ENCODE data around the gene SF3B3. TPM values are rescaled to one million over a fixed set of nuclear protein-coding genes. Genes with fewer than 3 reads are reported as not detected.
"Not testable (repeated sequence)": the region's sequence is repeated elsewhere in the genome, so short reads cannot be mapped to it uniquely, and the experiment has no call there.

SF3B3 gene
- total and polyA plus RNA-seq, 5 donors from 2014 or later: 110 to 190 (median 138) TPM

DNA sequence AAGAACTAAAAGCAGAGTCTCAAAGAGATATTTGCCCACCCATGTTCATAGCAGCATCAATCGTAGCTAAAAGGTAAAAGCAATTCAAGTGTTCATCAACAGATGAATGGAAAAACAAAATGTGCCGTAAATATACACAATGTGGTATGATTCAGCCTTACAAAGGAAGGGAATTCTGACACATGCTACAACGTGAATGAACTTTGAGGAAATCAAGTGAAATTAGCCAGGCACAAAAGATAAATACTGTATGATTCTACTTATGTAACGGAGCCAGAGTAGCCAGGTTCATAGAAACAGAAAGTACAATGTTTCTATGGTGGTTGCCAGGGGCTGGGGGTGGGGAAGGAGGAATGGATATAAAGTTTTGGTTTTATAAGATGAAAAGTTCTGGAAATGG lies 64.9 kb downstream of the SF3B3 start:
- no peak overlapping the region for H3K27ac Mint-ChIP-seq
- H3K4me3 Mint-ChIP-seq: no peak overlapping the region

DNA sequence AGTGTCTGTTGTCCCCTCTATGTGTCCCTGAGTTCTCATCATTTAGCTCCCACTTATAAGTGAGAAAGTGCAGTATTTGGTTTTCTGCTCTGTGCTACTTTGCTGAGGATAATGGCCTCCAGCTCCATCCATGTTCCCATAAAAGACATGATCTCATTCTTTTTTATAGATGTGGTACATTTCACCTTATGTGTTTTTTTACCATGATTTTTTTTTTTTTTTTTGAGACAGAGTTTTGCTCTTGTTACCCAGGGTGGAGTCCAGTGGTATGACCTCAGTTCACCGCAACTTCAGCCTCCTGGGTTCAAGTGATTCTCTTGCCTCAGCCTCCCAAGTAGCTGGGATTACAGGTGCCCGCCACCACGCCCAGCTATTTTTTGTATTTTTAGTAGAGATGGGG lies 65.8 kb downstream of the SF3B3 start:
- not testable (repeated sequence) for H3K4me3 Mint-ChIP-seq

More for the DNA sequence above, 64.9 kb downstream of the SF3B3 start:
- no peaks in the 10 kb centered on the region for H3K27me3 ChIP-seq (ENCODE audit: control insufficient read depth, insufficient read depth, low read length)
- H3K9me3 ChIP-seq (ENCODE audit: control insufficient read depth in 2 of 2, low read length in 2 of 2): no peaks in the 10 kb centered on the region
- Mint-ChIP-seq H3K27me3 (peaks cover 17% of the 10 kb centered on the region), H3K4me1 (no peaks in the 10 kb centered on the region), H3K36me3 (no peaks in the 10 kb centered on the region), H3K9me3 (no peaks in the 10 kb centered on the region)
- no peak overlapping the region for H3K27ac ChIP-seq (ENCODE audit: insufficient read depth, low read length, poor library complexity, severe bottlenecking)
- no peak overlapping the region for H3K4me3 ChIP-seq (ENCODE audit: low read depth, low read length)
- DNase-seq (no peak), ATAC-seq (ENCODE audit: low read depth in 2 of 2) (no peak)
- no peaks in the 10 kb centered on the region for H3K4me1 ChIP-seq (ENCODE audit: control insufficient read depth, insufficient read depth, low read length, poor library complexity, severe bottlenecking)
- H3K36me3 ChIP-seq (ENCODE audit: control insufficient read depth, insufficient read depth, low read length): no peaks in the 10 kb centered on the region

DNA sequence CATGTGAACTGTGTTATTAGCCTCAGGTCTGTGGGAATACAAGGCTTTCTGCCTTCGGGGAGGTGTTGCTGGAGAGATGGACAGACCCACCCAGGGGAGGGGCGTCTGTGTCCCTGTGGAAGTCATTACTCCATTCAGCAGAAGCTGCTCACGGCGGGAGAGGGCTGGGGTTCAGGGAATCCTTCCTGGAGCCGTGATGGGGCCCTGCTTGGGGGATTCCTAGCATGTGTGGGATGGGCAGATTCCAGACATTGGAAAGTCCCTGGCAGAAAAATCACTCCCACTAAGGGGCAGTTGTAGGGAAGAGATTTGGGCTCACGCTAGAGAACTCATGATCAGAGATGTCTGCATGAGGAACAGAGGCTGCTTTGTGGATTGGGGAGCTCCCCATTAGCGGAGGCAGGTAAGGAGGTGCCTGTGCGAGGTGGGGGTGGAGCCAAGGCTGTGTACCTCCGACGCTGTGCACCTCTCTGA lies 66.4 kb downstream of the SF3B3 start:
- H3K27ac ChIP-seq (ENCODE audit: insufficient read depth, low read length, poor library complexity, severe bottlenecking): no peak overlapping the region
- ATAC-seq (ENCODE audit: low read depth in 2 of 2) (no peak), DNase-seq (no peak)
- no peaks in the 10 kb centered on the region for H3K36me3 ChIP-seq (ENCODE audit: control insufficient read depth, insufficient read depth, low read length)
- H3K4me3 ChIP-seq (ENCODE audit: low read depth, low read length): no peak overlapping the region
- no peaks in the 10 kb centered on the region for H3K4me1 ChIP-seq (ENCODE audit: control insufficient read depth, insufficient read depth, low read length, poor library complexity, severe bottlenecking)
- Mint-ChIP-seq H3K36me3 (no peaks in the 10 kb centered on the region), H3K27me3 (peaks cover 14% of the 10 kb centered on the region), H3K4me3 (no peak overlapping the region), H3K9me3 (no peaks in the 10 kb centered on the region), H3K4me1 (no peaks in the 10 kb centered on the region), H3K27ac (no peak overlapping the region)
- H3K27me3 ChIP-seq (ENCODE audit: control insufficient read depth, insufficient read depth, low read length): no peaks in the 10 kb centered on the region
- no peaks in the 10 kb centered on the region for H3K9me3 ChIP-seq (ENCODE audit: control insufficient read depth in 2 of 2, low read length in 2 of 2)

More for the DNA sequence above, 65.8 kb downstream of the SF3B3 start:
- not testable (repeated sequence) for ATAC-seq (ENCODE audit: low read depth in 2 of 2); H3K36me3 ChIP-seq (ENCODE audit: control insufficient read depth, insufficient read depth, low read length); H3K27ac ChIP-seq (ENCODE audit: insufficient read depth, low read length, poor library complexity, severe bottlenecking); DNase-seq; H3K9me3 Mint-ChIP-seq; H3K27me3 ChIP-seq (ENCODE audit: control insufficient read depth, insufficient read depth, low read length); H3K4me1 Mint-ChIP-seq; H3K27ac Mint-ChIP-seq; H3K9me3 ChIP-seq (ENCODE audit: control insufficient read depth in 2 of 2, low read length in 2 of 2); H3K36me3 Mint-ChIP-seq; H3K4me1 ChIP-seq (ENCODE audit: control insufficient read depth, insufficient read depth, low read length, poor library complexity, severe bottlenecking); H3K4me3 ChIP-seq (ENCODE audit: low read depth, low read length)
- peaks cover 17% of the 10 kb centered on the region for H3K27me3 Mint-ChIP-seq

DNA sequence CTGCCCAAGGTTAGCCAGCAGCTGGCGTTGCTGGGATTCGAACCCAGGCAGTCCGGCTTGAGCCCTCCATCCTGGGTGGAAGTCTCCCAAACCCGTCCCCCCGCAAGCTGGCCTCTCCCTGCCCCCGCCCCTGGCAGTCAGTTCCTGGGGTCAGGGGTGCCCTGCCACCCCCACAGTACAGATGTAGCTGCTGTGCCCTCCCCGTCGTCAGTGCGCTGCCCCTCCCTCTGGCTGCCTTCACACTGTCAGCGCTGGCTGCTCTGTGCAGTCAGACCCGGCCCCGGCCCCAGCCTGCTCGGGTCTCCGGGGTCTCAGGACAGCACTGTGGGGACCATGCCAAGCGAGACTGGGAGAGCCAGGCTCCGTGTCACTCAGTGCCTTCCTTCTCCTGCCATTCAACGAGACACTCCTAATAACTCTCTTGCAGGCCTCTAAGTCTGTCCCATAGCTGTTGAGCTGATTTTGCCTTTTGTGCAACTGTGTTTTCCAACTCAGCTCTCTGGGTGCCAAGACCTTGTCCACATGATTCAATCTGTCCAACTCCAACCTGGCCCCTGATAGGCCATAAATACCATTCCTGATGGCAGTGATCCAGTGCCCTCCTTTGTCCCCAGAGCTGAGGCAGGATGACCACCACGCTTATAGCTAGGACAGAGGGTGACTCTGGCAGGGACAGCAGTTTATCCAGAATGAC lies 67.3 kb downstream of the SF3B3 start:
- Histone ChIP-seq H3K27ac (ENCODE audit: insufficient read depth, low read length, poor library complexity, severe bottlenecking) (no peak overlapping the region), H3K27me3 (ENCODE audit: control insufficient read depth, insufficient read depth, low read length) (no peaks in the 10 kb centered on the region), H3K4me3 (ENCODE audit: low read depth, low read length) (no peak overlapping the region), H3K9me3 (ENCODE audit: control insufficient read depth in 2 of 2, low read length in 2 of 2) (no peaks in the 10 kb centered on the region), H3K36me3 (ENCODE audit: control insufficient read depth, insufficient read depth, low read length) (no peaks in the 10 kb centered on the region), H3K4me1 (ENCODE audit: control insufficient read depth, insufficient read depth, low read length, poor library complexity, severe bottlenecking) (no peaks in the 10 kb centered on the region)
- ATAC-seq (ENCODE audit: low read depth in 2 of 2) (no peak), DNase-seq (no peak)
- Mint-ChIP-seq H3K36me3 (no peaks in the 10 kb centered on the region), H3K27ac (no peak overlapping the region), H3K27me3 (peaks cover 21% of the 10 kb centered on the region), H3K4me1 (no peaks in the 10 kb centered on the region), H3K9me3 (no peaks in the 10 kb centered on the region), H3K4me3 (no peak overlapping the region)

DNA sequence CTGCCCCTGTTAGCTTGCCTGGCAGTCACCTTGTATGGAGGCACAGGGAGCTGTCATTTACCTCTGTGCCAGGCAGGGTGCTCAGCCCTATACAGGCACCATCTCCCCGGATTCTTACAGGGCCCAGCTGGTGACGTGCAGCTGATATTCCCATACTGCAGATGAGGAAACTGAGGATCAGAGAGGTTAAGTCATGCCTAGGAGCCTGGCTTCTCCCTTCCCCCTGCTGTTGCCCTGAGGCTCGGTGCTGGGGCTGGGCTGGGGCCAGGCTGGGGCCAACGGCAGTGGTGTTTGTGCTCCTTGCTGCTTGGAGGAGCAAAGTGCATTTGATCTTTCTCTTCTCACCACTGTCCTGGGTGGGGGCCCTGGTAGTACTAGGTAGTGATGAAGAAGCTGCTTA lies 68.0 kb downstream of the SF3B3 start:
- no peaks in the 10 kb centered on the region for H3K9me3 Mint-ChIP-seq
- Histone ChIP-seq H3K9me3 (ENCODE audit: control insufficient read depth in 2 of 2, low read length in 2 of 2) (no peaks in the 10 kb centered on the region), H3K4me1 (ENCODE audit: control insufficient read depth, insufficient read depth, low read length, poor library complexity, severe bottlenecking) (no peaks in the 10 kb centered on the region), H3K27ac (ENCODE audit: insufficient read depth, low read length, poor library complexity, severe bottlenecking) (no peak overlapping the region), H3K4me3 (ENCODE audit: low read depth, low read length) (no peak overlapping the region), H3K36me3 (ENCODE audit: control insufficient read depth, insufficient read depth, low read length) (no peaks in the 10 kb centered on the region), H3K27me3 (ENCODE audit: control insufficient read depth, insufficient read depth, low read length) (no peaks in the 10 kb centered on the region)
- ATAC-seq (ENCODE audit: low read depth in 2 of 2): no peak
- no peak overlapping the region for H3K27ac Mint-ChIP-seq
- no peak for DNase-seq
- no peak overlapping the region for H3K4me3 Mint-ChIP-seq
- no peaks in the 10 kb centered on the region for H3K36me3 Mint-ChIP-seq
- no peaks in the 10 kb centered on the region for H3K4me1 Mint-ChIP-seq
- peaks cover 21% of the 10 kb centered on the region for H3K27me3 Mint-ChIP-seq

DNA sequence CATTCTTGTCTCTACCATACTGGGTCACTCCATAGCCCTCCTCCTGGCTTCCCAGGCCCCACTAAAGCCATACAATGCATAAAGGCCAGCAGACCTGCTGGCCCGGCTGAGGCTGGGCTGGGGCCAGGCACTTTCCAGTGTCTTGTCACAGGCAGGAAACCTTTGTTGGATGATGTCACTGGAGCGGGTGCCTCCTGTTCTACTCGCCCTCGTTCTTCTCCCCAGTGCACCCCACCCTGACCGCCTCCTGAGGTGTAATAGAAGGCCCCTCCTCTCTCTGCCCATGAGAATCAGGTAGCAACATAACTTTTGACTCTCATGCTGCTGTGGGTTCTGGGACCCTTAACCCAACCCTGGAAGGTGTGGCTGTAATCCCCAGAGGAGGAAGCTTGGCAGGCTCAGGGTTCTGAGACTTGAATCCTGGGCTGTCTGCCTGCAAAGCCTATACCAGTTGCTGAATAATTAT lies 68.5 kb downstream of the SF3B3 start:
- Mint-ChIP-seq H3K27ac (no peak overlapping the region), H3K4me1 (no peaks in the 10 kb centered on the region), H3K27me3 (peaks cover 21% of the 10 kb centered on the region), H3K4me3 (no peak overlapping the region), H3K9me3 (peaks cover 0 to 3% (median 0%) of the 10 kb centered on the region in 7 donors), H3K36me3 (no peaks in the 10 kb centered on the region)
- no peaks in the 10 kb centered on the region for H3K4me1 ChIP-seq (ENCODE audit: control insufficient read depth, insufficient read depth, low read length, poor library complexity, severe bottlenecking)
- no peak overlapping the region for H3K27ac ChIP-seq (ENCODE audit: insufficient read depth, low read length, poor library complexity, severe bottlenecking)
- H3K4me3 ChIP-seq (ENCODE audit: low read depth, low read length): no peak overlapping the region
- no peaks in the 10 kb centered on the region for H3K36me3 ChIP-seq (ENCODE audit: control insufficient read depth, insufficient read depth, low read length)
- DNase-seq: no peak
- H3K27me3 ChIP-seq (ENCODE audit: control insufficient read depth, insufficient read depth, low read length): no peaks in the 10 kb centered on the region
- no peak for ATAC-seq (ENCODE audit: low read depth in 2 of 2)
- H3K9me3 ChIP-seq (ENCODE audit: control insufficient read depth in 2 of 2, low read length in 2 of 2): no peaks in the 10 kb centered on the region

DNA sequence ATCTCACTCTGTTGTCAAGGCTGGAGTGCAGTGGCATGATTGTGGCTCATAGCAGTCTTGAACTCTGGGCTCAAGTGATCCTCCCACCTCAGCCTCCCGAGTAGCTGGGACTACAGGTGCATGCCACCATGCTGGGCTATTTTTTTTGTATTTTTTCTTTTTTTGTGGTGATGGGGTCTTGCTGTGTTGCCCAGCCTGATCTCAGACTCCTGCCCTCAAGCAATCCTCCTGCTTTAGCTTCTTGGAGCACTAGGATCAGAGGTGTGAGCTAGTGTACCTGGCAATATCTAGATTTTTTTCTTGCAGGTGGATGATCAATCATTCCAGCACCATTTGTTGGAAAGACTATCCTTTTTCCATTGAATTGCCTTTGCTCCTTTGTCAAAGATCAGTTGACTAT lies 69.9 kb downstream of the SF3B3 start:
- H3K27me3 Mint-ChIP-seq: peaks cover 14% of the 10 kb centered on the region
- no peaks in the 10 kb centered on the region for H3K36me3 Mint-ChIP-seq
- H3K4me1 Mint-ChIP-seq: no peaks in the 10 kb centered on the region
- Histone ChIP-seq H3K4me3 (ENCODE audit: low read depth, low read length) (no peak overlapping the region), H3K27me3 (ENCODE audit: control insufficient read depth, insufficient read depth, low read length) (no peaks in the 10 kb centered on the region), H3K9me3 (ENCODE audit: control insufficient read depth in 2 of 2, low read length in 2 of 2) (no peaks in the 10 kb centered on the region), H3K36me3 (ENCODE audit: control insufficient read depth, insufficient read depth, low read length) (no peaks in the 10 kb centered on the region), H3K27ac (ENCODE audit: insufficient read depth, low read length, poor library complexity, severe bottlenecking) (no peak overlapping the region), H3K4me1 (ENCODE audit: control insufficient read depth, insufficient read depth, low read length, poor library complexity, severe bottlenecking) (no peaks in the 10 kb centered on the region)
- no peak for DNase-seq
- ATAC-seq (ENCODE audit: low read depth in 2 of 2): no peak
- peaks cover 0 to 3% (median 0%) of the 10 kb centered on the region in 7 donors for H3K9me3 Mint-ChIP-seq
- no peak overlapping the region for H3K27ac Mint-ChIP-seq
- no peak overlapping the region for H3K4me3 Mint-ChIP-seq

DNA sequence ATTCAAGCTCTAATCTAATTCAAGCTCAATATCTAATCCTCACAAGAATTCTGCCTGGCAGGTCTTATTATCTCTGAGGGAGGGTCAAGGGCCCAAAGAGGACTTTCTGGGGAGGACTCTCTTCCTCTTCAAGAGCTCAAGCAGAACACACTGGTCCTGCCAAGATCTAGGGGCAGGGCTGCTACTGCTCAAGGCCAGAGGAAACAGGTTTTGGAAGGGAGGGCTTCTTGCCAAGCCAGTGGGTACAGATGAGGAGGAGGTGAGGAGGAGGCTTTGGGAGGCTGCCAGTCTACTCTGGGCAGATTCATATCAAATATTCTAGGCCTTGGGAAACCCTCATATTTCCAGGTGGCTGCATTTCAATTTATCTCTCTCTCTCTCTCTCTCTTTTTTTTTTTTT lies 71.0 kb downstream of the SF3B3 start:
- Mint-ChIP-seq H3K36me3 (no peaks in the 10 kb centered on the region), H3K4me3 (no peak overlapping the region), H3K4me1 (no peaks in the 10 kb centered on the region), H3K27ac (no peak overlapping the region), H3K9me3 (peaks cover 0 to 3% (median 0%) of the 10 kb centered on the region in 7 donors), H3K27me3 (peaks cover 12% of the 10 kb centered on the region)
- H3K4me3 ChIP-seq (ENCODE audit: low read depth, low read length): no peak overlapping the region
- H3K36me3 ChIP-seq (ENCODE audit: control insufficient read depth, insufficient read depth, low read length): no peaks in the 10 kb centered on the region
- H3K27ac ChIP-seq (ENCODE audit: insufficient read depth, low read length, poor library complexity, severe bottlenecking): no peak overlapping the region
- ATAC-seq (ENCODE audit: low read depth in 2 of 2): no peak
- H3K9me3 ChIP-seq (ENCODE audit: control insufficient read depth in 2 of 2, low read length in 2 of 2): no peaks in the 10 kb centered on the region
- H3K4me1 ChIP-seq (ENCODE audit: control insufficient read depth, insufficient read depth, low read length, poor library complexity, severe bottlenecking): no peaks in the 10 kb centered on the region
- H3K27me3 ChIP-seq (ENCODE audit: control insufficient read depth, insufficient read depth, low read length): no peaks in the 10 kb centered on the region
- no peak for DNase-seq
